HepG2 (cell line): ENCODE measurements around the gene ZNF860. TPM values are rescaled to one million over a fixed set of nuclear protein-coding genes. Genes with fewer than 3 reads are reported as not detected.

Experiments used
- ATF7 ChIP-seq, 2 experiments: fragments of 450-650 bp in 1 of 2; sonication (generic) in 1 of 2; formaldehyde crosslinking in 1 of 2; IDR thresholded peaks; 2 replicates each; pipeline versions ENCODE4 v1.4.0 to v1.6.1; 2016 to 2020; ENCODE audit warnings: antibody characterized with exemption in 1 of 2, mild to moderate bottlenecking in 1 of 2, missing genetic modification reagents in 1 of 2
- DMAP1 ChIP-seq: IDR thresholded peaks from 2 replicates; pipeline ENCODE4 v1.6.1; 2016
- GLI4 ChIP-seq: sonication (generic); formaldehyde crosslinking; IDR thresholded peaks from 2 replicates; pipeline ENCODE4 v1.5.1; 2020; ENCODE audit warnings: missing genetic modification reagents, mild to moderate bottlenecking, moderate library complexity, borderline replicate concordance
- HNRNPLL ChIP-seq: fragments of 200-400 bp; formaldehyde crosslinking; IDR thresholded peaks from 2 replicates; pipeline ENCODE4 v1.6.1; 2017; ENCODE audit warnings: mild to moderate bottlenecking, low read depth, low read length; ENCODE audit not compliant: poor library complexity, severe bottlenecking
- KLF16 ChIP-seq, 2 experiments: sonication (generic) in 1 of 2; formaldehyde crosslinking in 1 of 2; IDR thresholded peaks; 2 replicates each; pipeline versions ENCODE4 v1.6.1 to v1.8.0; 2016 to 2023; ENCODE audit warnings: missing genetic modification reagents in 2 of 2, missing compliant biosample characterization in 1 of 2
- MAFF ChIP-seq: IDR thresholded peaks from 2 replicates; pipeline ENCODE4 v1.6.1; 2011; ENCODE audit warnings: low read depth, low read length, improper control_type of control experiment
- NR2F6 ChIP-seq, 2 experiments: IDR thresholded peaks; 2 replicates each; pipeline ENCODE4 v1.6.1; 2016; ENCODE audit warnings: antibody characterized with exemption in 1 of 2, mild to moderate bottlenecking in 1 of 2
- RFX5 ChIP-seq: IDR thresholded peaks from 2 replicates; pipeline ENCODE4 v1.6.1; 2011; ENCODE audit warnings: low read depth, low read length, improper control_type of control experiment
- SP5 ChIP-seq: IDR thresholded peaks from 2 replicates; pipeline ENCODE4 v1.6.1; 2016; ENCODE audit warnings: low read depth, borderline replicate concordance
- TAF15 ChIP-seq: fragments of 200-400 bp; formaldehyde crosslinking; IDR thresholded peaks from one replicate; pipeline ENCODE4 v1.6.1; 2018; ENCODE audit warnings: mild to moderate bottlenecking, low read depth, low read length; ENCODE audit not compliant: poor library complexity, severe bottlenecking
- ZBTB38 ChIP-seq: sonication (generic); formaldehyde crosslinking; IDR thresholded peaks from 2 replicates; pipeline ENCODE4 v1.5.1; 2020; ENCODE audit warnings: mild to moderate bottlenecking, missing genetic modification reagents
- ZNF17 ChIP-seq: sonication (generic); formaldehyde crosslinking; IDR thresholded peaks from 2 replicates; pipeline ENCODE4 v1.5.0; 2020; ENCODE audit warnings: mild to moderate bottlenecking, missing genetic modification reagents
- ZNF615 ChIP-seq: sonication (generic); formaldehyde crosslinking; IDR thresholded peaks from 2 replicates; pipeline ENCODE4 v1.5.0; 2020; ENCODE audit warnings: mild to moderate bottlenecking, missing genetic modification reagents, borderline replicate concordance
- ZSCAN21 ChIP-seq: sonication (generic); formaldehyde crosslinking; IDR thresholded peaks from 2 replicates; pipeline ENCODE4 v1.8.0; 2022; ENCODE audit warnings: mild to moderate bottlenecking, missing genetic modification reagents, moderate library complexity, borderline replicate concordance
- polyA plus RNA-seq, 8 experiments: library from polyadenylated mRNA; depleted of rRNA in 3 of 8; stranded (reverse) in 7 of 8; unstranded in 1 of 8; fragments of >200 nt; fragmentation: Illumina TruSeq in 4 of 8; extraction: Trizol in 4 of 8; gene quantifications; 2 replicates each; pipeline versions ENCODE4 v1.2.1 to v1.2.3, GENCODE V29; 2011 to 2016; ENCODE audit warnings: low read depth in 4 of 8, missing spikeins in 1 of 8, mixed read lengths in 1 of 8; ENCODE audit not compliant: insufficient read depth in 1 of 8
- total RNA-seq, 5 experiments: library from RNA; depleted of rRNA; stranded (reverse); fragments of >200 nt; fragmentation: Illumina TruSeq; extraction: Trizol; gene quantifications; 2 replicates each; pipeline ENCODE4 v1.2.3, GENCODE V29; 2016; ENCODE audit warnings: low read depth in 1 of 5
- TF ChIP-seq, protein P1 (sequence below): IDR thresholded peaks from 2 replicates; pipeline ENCODE4 v1.6.1; 2012; ENCODE audit warnings: low read length, improper control_type of control experiment
- TF ChIP-seq, protein P2 (sequence below): sonication (generic); formaldehyde crosslinking; IDR thresholded peaks from 2 replicates; pipeline ENCODE4 v1.5.0; 2020; ENCODE audit warnings: missing genetic modification reagents, mild to moderate bottlenecking, borderline replicate concordance
- TF ChIP-seq, protein P3 (sequence below): sonication (generic); formaldehyde crosslinking; IDR thresholded peaks from 2 replicates; pipeline ENCODE4 v1.4.0; 2020; ENCODE audit warnings: missing genetic modification reagents, borderline replicate concordance
- TF ChIP-seq, protein P4 (sequence below): sonication (generic); formaldehyde crosslinking; IDR thresholded peaks from 2 replicates; pipeline ENCODE4 v1.5.0; 2020; ENCODE audit warnings: mild to moderate bottlenecking, missing genetic modification reagents

ZNF860 gene
- total and polyA plus RNA-seq, 2 of the 13 experiments (the other 11 are each of a cell fraction or from before 2014, with no cell fraction given), result 0.55 to 0.73 TPM

DNA sequence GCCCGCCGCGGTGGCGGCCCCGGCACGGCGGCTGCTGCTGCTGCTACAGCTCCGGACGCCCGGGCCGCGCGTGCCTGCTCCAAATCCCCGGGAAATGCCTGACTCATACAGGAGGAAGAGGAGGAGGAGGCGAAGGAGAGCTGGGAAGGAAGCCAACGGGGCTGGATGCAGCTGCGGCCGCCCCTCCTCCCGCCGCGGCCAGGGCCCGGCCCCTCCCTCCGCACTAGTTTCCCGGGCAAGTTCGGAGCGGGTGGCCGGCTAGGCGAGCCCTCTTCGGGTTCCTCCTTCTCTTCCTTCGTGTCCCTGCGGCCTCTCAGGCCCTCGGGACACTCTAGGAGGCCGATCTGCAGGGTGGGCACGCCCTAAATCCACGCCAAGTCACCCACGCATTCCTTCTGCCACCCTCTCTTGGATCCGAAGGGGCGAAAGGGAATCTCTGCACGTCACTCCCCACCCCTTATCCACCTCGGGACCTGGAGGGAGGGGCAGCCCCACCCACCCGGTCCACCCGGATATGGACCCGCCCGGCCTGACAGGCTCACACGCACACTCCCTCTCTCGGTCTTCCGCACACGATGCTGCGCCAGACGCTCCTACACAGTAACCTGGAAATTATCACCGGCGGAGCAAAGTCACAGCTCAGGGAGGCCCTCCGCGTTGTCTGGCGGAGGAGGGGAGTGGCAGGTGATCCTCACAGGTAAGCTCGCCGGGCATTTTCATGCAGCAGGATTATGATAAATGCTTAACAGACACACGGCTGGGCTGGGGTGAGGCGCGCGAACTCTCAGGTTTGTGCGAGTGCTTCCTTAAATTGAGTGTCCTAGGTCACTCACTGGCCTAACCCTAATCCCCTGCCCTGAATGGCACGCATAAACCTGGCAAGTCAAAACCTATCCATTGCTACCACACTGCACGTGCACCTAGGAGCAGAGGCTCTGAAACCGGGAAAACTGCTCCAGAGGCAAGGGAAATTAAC is at the start of gene ZNF860, which contains the start of gene OSBPL10 (continued):
- TF ChIP-seq, protein P1, sequence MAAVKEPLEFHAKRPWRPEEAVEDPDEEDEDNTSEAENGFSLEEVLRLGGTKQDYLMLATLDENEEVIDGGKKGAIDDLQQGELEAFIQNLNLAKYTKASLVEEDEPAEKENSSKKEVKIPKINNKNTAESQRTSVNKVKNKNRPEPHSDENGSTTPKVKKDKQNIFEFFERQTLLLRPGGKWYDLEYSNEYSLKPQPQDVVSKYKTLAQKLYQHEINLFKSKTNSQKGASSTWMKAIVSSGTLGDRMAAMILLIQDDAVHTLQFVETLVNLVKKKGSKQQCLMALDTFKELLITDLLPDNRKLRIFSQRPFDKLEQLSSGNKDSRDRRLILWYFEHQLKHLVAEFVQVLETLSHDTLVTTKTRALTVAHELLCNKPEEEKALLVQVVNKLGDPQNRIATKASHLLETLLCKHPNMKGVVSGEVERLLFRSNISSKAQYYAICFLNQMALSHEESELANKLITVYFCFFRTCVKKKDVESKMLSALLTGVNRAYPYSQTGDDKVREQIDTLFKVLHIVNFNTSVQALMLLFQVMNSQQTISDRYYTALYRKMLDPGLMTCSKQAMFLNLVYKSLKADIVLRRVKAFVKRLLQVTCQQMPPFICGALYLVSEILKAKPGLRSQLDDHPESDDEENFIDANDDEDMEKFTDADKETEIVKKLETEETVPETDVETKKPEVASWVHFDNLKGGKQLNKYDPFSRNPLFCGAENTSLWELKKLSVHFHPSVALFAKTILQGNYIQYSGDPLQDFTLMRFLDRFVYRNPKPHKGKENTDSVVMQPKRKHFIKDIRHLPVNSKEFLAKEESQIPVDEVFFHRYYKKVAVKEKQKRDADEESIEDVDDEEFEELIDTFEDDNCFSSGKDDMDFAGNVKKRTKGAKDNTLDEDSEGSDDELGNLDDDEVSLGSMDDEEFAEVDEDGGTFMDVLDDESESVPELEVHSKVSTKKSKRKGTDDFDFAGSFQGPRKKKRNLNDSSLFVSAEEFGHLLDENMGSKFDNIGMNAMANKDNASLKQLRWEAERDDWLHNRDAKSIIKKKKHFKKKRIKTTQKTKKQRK, result no peak
- TF ChIP-seq KLF16 (CRISPR knock-in tag; IDR thresholded peaks at IDR 0.05), result peak in 1 of 2 experiments; percentile 41; a peak in 1 of 4 replicates
- no peak for TF ChIP-seq ZNF615 (CRISPR knock-in tag)
- TF ChIP-seq, protein P2, sequence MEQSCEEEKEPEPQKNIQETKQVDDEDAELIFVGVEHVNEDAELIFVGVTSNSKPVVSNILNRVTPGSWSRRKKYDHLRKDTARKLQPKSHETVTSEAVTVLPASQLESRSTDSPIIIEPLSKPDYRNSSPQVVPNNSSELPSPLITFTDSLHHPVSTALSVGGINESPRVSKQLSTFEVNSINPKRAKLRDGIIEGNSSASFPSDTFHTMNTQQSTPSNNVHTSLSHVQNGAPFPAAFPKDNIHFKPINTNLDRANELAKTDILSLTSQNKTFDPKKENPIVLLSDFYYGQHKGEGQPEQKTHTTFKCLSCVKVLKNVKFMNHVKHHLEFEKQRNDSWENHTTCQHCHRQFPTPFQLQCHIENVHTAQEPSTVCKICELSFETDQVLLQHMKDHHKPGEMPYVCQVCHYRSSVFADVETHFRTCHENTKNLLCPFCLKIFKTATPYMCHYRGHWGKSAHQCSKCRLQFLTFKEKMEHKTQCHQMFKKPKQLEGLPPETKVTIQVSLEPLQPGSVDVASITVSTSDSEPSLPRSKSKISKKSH (CRISPR knock-in tag), result no peak
- TF ChIP-seq ZSCAN21, result no peak
- TF ChIP-seq DMAP1 (CRISPR knock-in tag), result peak; percentile 47
- no peak for TF ChIP-seq GLI4 (CRISPR knock-in tag)
- peak; percentile 88 for TF ChIP-seq SP5
- TF ChIP-seq ZNF17 (CRISPR knock-in tag), result no peak
- TF ChIP-seq NR2F6 (IDR thresholded peaks at IDR 0.05), result no peak
- TF ChIP-seq NR2F6 (CRISPR knock-in tag; IDR thresholded peaks at IDR 0.05), result no peak; the same call in 1 of the 2 replicates
- no peak for TF ChIP-seq MAFF
- TF ChIP-seq, protein P3, sequence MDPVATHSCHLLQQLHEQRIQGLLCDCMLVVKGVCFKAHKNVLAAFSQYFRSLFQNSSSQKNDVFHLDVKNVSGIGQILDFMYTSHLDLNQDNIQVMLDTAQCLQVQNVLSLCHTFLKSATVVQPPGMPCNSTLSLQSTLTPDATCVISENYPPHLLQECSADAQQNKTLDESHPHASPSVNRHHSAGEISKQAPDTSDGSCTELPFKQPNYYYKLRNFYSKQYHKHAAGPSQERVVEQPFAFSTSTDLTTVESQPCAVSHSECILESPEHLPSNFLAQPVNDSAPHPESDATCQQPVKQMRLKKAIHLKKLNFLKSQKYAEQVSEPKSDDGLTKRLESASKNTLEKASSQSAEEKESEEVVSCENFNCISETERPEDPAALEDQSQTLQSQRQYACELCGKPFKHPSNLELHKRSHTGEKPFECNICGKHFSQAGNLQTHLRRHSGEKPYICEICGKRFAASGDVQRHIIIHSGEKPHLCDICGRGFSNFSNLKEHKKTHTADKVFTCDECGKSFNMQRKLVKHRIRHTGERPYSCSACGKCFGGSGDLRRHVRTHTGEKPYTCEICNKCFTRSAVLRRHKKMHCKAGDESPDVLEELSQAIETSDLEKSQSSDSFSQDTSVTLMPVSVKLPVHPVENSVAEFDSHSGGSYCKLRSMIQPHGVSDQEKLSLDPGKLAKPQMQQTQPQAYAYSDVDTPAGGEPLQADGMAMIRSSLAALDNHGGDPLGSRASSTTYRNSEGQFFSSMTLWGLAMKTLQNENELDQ, result no peak
- TF ChIP-seq, protein P4, sequence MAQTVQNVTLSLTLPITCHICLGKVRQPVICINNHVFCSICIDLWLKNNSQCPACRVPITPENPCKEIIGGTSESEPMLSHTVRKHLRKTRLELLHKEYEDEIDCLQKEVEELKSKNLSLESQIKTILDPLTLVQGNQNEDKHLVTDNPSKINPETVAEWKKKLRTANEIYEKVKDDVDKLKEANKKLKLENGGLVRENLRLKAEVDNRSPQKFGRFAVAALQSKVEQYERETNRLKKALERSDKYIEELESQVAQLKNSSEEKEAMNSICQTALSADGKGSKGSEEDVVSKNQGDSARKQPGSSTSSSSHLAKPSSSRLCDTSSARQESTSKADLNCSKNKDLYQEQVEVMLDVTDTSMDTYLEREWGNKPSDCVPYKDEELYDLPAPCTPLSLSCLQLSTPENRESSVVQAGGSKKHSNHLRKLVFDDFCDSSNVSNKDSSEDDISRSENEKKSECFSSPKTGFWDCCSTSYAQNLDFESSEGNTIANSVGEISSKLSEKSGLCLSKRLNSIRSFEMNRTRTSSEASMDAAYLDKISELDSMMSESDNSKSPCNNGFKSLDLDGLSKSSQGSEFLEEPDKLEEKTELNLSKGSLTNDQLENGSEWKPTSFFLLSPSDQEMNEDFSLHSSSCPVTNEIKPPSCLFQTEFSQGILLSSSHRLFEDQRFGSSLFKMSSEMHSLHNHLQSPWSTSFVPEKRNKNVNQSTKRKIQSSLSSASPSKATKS (CRISPR knock-in tag), result no peak
- TF ChIP-seq ZBTB38 (CRISPR knock-in tag), result peak; percentile 22; the same call in 1 of the 2 replicates
- no peak for TF ChIP-seq TAF15
- no peak for TF ChIP-seq ATF7 (IDR thresholded peaks at IDR 0.05)
- TF ChIP-seq ATF7 (CRISPR knock-in tag; IDR thresholded peaks at IDR 0.05), result no peak
- TF ChIP-seq HNRNPLL, result peak; percentile 29
- TF ChIP-seq RFX5, result no peak
